ENCODE results near the gene NDUFA8. TPM values are rescaled to one million over a fixed set of nuclear protein-coding genes. Genes with fewer than 3 reads are reported as not detected.

The NDUFA8 gene
- polyA plus RNA-seq, 1 experiment: 90.4 TPM

DNA sequence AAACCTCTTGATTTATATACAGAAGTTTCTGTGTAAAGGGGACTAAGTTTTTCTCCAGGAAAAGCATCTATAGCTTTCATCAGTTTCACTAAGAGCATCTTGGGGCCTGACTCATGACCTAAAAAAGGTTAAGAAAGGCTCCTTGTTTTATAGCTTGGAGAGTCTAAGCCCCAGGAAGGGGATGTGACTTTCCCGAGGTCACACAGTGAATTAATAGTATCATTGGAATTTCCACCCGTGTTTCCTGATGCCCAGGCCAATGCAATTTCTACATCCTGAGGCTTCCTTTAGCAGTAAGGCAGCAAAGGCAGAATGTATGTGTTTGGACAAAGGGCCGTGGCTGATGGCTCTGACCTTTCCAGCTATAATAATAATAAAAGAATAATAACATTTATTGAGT is 8.8 kb upstream of the NDUFA8 start:
- H3K27ac ChIP-seq (ENCODE audit: low read depth, low read length): no peak overlapping the region
- no peak overlapping the region for H3K4me3 ChIP-seq (ENCODE audit: low read depth, low read length)
- CTCF ChIA-PET: interaction anchor here (0.6 kb wide), 1 partner anchor 148 kb away, joined by 3 read pairs; no protein-coding TSS in a partner anchor
- TF ChIP-seq, protein P1, sequence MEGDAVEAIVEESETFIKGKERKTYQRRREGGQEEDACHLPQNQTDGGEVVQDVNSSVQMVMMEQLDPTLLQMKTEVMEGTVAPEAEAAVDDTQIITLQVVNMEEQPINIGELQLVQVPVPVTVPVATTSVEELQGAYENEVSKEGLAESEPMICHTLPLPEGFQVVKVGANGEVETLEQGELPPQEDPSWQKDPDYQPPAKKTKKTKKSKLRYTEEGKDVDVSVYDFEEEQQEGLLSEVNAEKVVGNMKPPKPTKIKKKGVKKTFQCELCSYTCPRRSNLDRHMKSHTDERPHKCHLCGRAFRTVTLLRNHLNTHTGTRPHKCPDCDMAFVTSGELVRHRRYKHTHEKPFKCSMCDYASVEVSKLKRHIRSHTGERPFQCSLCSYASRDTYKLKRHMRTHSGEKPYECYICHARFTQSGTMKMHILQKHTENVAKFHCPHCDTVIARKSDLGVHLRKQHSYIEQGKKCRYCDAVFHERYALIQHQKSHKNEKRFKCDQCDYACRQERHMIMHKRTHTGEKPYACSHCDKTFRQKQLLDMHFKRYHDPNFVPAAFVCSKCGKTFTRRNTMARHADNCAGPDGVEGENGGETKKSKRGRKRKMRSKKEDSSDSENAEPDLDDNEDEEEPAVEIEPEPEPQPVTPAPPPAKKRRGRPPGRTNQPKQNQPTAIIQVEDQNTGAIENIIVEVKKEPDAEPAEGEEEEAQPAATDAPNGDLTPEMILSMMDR (IDR thresholded peaks at IDR 0.05; ENCODE audit: low read depth, low read length): no peak
- no peak for DNase-seq (ENCODE audit: low read depth, low spot score)
- H3K9me3 ChIP-seq (ENCODE audit: control insufficient read depth, insufficient read depth, low read length): no peaks in the 10 kb centered on the region
- POLR2A ChIA-PET: no interaction called here
- peaks cover 45% of the 10 kb centered on the region for H3K27me3 ChIP-seq (ENCODE audit: control insufficient read depth, insufficient read depth, low read length)

DNA sequence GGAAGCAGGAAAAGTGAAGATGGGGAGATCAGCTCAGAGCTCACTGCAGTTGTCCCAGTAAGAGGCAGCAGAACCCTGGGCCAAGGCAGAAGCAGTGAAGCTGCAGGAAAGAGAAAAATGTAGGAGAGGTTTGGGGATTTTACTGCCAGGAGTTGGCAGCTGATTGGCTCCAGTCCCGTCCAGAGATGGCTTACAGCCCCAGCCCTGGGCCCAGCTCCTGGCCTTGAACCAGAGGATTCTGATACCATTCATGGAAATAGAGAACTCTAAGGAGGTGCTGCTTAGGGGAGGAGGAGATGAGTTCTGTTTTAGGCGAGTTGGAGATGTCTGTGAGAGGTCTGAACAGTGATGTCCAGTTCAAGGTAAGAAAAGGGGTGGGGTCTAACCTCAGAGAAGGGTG is 4.7 kb upstream of the NDUFA8 start:
- POLR2A ChIA-PET: no interaction called here
- H3K27me3 ChIP-seq (ENCODE audit: control insufficient read depth, insufficient read depth, low read length): peaks cover 44% of the 10 kb centered on the region
- TF ChIP-seq, protein P1 (IDR thresholded peaks at IDR 0.05; ENCODE audit: low read depth, low read length): no peak
- CTCF ChIA-PET: interaction anchor here (1.6 kb wide), 1 partner anchor 19 kb away, joined by 4 read pairs; no protein-coding TSS in a partner anchor
- no peak overlapping the region for H3K27ac ChIP-seq (ENCODE audit: low read depth, low read length)
- no peaks in the 10 kb centered on the region; the same call in 1 of the 2 replicates for H3K9me3 ChIP-seq (ENCODE audit: control insufficient read depth, insufficient read depth, low read length)
- no peak for DNase-seq (ENCODE audit: low read depth, low spot score)
- H3K4me3 ChIP-seq (ENCODE audit: low read depth, low read length): no peak overlapping the region

DNA sequence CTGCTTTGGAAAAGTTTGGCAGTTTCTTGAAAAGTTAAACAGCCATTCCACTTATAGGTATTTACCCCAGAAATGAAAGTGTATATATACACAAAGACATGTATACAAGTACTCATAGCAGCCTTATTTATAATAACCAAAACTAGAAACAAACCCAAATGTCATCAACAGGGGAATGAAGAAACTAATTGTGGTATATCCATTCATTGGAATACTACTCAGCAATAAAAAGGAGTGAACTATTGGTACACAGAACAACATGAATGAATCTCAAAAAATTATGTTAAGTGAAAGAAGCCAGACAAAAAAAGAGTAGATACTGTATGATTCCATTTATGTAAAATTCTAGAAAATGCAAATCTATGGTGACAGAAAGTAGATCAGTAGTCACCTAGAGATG is 2.8 kb upstream of the NDUFA8 start:
- Histone ChIP-seq H3K9me3 (ENCODE audit: control insufficient read depth, insufficient read depth, low read length) (no peaks in the 10 kb centered on the region; the same call in 1 of the 2 replicates), H3K27me3 (ENCODE audit: control insufficient read depth, insufficient read depth, low read length) (peaks cover 35% of the 10 kb centered on the region), H3K27ac (ENCODE audit: low read depth, low read length) (no peak overlapping the region), H3K4me3 (ENCODE audit: low read depth, low read length) (no peak overlapping the region)
- POLR2A ChIA-PET: no interaction called here
- CTCF ChIA-PET: no interaction called here
- TF ChIP-seq, protein P1 (IDR thresholded peaks at IDR 0.05; ENCODE audit: low read depth, low read length): no peak
- no peak for DNase-seq (ENCODE audit: low read depth, low spot score)

GRCh38 chr9:122159925-122160246 is 307 bp upstream of the NDUFA8 start:
- Histone ChIP-seq H3K4me3 (ENCODE audit: low read depth, low read length) (peak overlapping the region; percentile 29; the same call in 1 of the 2 replicates), H3K27ac (ENCODE audit: low read depth, low read length) (no peak overlapping the region), H3K27me3 (ENCODE audit: control insufficient read depth, insufficient read depth, low read length) (peaks cover 22% of the 10 kb centered on the region), H3K9me3 (ENCODE audit: control insufficient read depth, insufficient read depth, low read length) (no peaks in the 10 kb centered on the region; the same call in 1 of the 2 replicates)
- POLR2A ChIA-PET: no interaction called here
- TF ChIP-seq, protein P1 (IDR thresholded peaks at IDR 0.05; ENCODE audit: low read depth, low read length): no peak
- CTCF ChIA-PET: interaction anchor here (1.2 to 3.0 kb wide), 4 partner anchors 15 to 191 kb away, joined by 3 to 12 read pairs (median 8); no protein-coding TSS in a partner anchor
- no peak for DNase-seq (ENCODE audit: low read depth, low spot score)

DNA sequence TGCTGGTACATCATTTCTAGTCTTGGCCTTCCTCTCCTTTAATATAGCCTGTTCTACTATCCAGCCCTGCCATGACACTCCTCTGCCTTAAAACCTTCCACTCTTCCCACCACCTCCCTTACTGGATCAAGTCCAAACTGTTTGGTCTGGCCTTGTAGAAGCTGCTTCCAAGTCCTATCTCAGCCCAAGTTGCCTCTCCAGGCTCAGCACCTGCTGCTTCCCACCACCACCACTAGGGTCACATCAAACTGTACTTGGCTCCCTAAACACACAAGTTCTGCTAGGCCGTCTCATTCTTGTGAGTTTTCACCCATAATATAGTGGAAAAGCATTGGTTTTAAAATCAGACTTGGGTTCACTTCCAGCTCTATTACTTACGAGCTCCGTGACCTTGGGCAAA is 1.4 kb downstream of the NDUFA8 start:
- POLR2A ChIA-PET: no interaction called here
- Histone ChIP-seq H3K27me3 (ENCODE audit: control insufficient read depth, insufficient read depth, low read length) (peaks cover 12% of the 10 kb centered on the region), H3K27ac (ENCODE audit: low read depth, low read length) (no peak overlapping the region), H3K4me3 (ENCODE audit: low read depth, low read length) (peak overlapping the region; percentile 18), H3K9me3 (ENCODE audit: control insufficient read depth, insufficient read depth, low read length) (no peaks in the 10 kb centered on the region; the same call in 1 of the 2 replicates)
- peak; percentile 16 for DNase-seq (ENCODE audit: low read depth, low spot score)
- TF ChIP-seq, protein P1 (IDR thresholded peaks at IDR 0.05; ENCODE audit: low read depth, low read length): peak; percentile 65
- CTCF ChIA-PET: interaction anchor here (1.1 to 3.0 kb wide), 8 partner anchors 9 to 654 kb away, joined by 3 to 12 read pairs (median 4); partner anchors contain the start of genes MRRF and RBM18

Data from AG04450 (cell line).